Subcutaneous adipose tissue (tissue), 4 donors: ENCODE results near the gene SLC25A29. TPM values are rescaled to one million over a fixed set of nuclear protein-coding genes. Genes with fewer than 3 reads are reported as not detected.

Experiments
- CTCF ChIP-seq: fragments of 450-650 bp; IDR thresholded peaks from one replicate; pipeline ENCODE4 v1.5.1; 2016; ENCODE audit warnings: low read depth, mild to moderate bottlenecking, control low read depth, antibody characterized with exemption, moderate library complexity
- total RNA-seq, 4 donors: library from RNA; depleted of rRNA; stranded (reverse); fragments of >200 nt; gene quantifications; one replicate each; pipeline ENCODE4 v1.1.0, GENCODE V29; 2016

Gene SLC25A29
- total RNA-seq, 4 donors from 2014 or later: 17.1 to 80.6 (median 42.5) TPM

DNA sequence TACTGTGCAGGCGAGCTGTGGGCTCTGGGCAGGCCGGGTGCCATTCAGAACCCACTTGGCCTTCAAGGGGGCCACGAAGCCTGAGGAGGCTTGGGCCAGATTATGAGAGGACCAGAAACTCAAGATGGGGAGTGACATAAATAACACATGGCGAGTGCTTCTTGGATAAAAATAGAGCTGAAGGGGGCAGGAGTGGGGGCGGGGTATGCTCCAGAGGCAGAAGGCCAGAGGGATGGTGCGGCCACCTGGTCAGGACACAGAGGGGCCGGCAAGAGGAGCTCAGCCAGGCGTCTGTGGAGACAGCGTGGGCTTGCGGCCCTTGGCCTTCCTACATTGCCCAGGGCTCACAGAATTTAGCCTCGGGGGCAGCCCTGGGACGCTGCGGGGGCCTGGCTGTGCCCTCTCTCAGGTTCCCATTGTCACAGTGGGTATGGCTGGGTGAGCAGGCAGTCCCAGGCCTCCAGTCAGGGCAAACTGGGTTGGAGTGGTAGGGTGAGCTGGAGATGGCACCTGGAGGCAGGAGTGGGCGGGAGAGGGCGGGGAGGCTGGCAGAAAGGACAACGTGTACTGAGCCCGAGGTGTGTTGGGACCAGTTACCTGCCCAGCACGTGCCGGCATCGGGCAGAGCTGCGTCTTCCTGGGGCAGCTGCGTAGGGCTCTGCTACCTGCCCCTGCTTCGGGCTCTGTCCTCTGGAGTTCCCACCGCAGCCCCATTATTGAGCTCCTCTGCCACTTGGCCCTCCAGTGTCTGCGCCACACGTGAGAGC lies 7.4 kb upstream of the SLC25A29 start:
- TF ChIP-seq CTCF: no peak

DNA sequence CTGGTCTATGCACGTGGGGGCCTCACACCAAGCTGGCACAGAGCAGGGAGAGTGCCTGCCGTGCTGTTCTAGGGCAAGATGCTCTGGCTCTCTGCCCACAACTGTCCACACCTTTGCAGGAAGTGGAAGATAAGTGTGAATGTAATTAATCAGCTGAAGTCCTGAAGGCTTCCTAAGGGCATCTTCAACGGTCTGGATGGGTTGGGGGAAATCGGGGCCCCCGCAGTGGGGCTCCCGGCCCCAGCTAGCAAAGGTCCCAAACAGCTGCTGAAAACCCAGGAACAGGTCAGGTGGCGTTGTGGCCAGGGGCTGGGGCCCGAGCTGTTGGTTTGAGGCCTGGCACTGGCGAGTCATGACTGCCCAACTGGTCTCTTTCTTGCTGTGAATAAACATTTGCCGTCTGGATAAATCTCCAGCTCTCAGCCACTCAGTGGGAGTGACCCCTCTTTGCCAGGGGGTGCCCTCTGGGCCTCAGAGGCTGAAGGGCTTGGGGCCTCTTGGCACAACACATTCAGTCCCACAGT lies 6.7 kb upstream of the SLC25A29 start:
- no peak for TF ChIP-seq CTCF

GRCh38 chr14:100309028-100309737 lies 2.9 kb upstream of the SLC25A29 start:
- no peak for TF ChIP-seq CTCF

DNA sequence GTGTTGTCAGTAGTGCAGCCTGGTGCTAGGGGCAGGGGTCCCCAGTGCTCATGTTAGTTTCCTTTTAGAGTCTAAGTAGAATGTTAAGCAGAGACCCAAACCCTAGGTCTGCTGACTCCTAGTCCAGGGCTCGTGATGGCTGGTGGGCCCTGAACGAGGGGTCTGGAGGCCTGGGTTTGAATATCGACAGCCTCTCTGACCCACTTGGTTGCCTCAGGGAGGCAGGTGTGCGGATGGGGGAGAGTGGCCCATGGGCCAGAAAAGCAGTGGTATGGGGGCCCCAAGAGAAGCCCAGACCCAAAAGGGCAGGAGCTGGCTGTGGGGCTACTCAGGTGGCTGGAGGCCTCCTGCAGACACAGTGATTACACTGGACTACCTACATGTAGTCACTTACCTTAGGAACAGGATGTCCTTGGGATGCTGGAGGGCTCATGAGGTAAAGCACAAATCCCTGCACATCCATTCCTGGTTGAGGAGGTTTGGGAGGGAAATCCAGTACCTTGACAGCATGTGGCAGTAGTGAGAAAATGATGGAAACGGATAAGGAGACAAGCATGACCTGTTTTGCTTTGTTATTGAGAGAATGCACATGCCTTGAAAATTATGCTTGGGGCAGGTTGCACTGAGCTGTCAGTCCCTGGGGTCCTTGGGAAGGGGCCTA lies 1.7 kb upstream of the SLC25A29 start:
- no peak for TF ChIP-seq CTCF

DNA sequence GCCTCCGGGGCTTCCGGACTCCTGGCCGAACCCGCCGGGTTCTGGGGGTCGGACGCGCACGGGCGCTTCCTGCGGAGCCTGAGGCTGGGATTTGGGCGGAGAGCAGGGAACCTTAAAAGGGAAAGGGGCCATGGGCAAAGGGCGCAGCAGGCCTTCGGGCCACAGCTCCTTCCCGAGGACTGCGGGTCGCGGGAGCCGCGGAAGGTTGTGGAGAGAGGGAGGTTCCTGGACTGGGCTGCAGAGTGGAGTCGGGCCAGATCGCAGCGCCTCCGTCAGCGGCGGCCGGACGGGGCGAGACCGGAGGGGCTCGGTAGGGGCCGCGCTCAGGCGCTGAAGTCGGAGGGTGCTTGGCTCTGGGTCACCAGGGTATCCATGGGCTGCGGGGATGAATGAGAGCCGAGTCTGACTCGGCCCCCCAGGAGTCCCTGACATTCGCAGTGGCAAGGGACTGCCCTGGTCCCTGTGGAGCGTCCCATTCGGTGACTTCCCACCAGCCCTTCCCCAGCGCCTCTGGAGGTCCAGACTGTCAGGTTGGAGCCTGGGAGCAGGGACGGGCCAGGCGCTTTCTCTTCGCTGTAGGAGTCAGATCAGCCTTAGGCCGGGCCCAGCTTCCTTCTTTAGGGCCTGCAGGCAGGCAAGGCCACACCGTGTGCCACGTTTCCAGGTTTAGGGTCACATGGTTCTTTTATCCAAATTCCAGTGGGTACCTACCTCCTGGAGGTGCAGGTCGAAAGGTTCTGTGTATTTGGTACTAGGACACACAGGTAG lies 938 bp upstream of the SLC25A29 start:
- no peak for TF ChIP-seq CTCF

- no peak for TF ChIP-seq CTCF
Measured at GRCh38 chr14:100305324-100306100, 732 bp downstream of the SLC25A29 start.
